Epidermal melanocyte (primary cell): ENCODE results near the gene PDZD2.
A peak's percentile ranks its signal among the peaks of the same experiment; 100 is the strongest.
"Not testable (repeated sequence)": the region's sequence is repeated elsewhere in the genome, so short reads cannot be mapped to it uniquely, and the experiment has no call there.

ENCODE experiments used
- DNase-seq: peaks from one replicate; pipeline ENCODE4 v3.0.0; 2011; ENCODE audit warnings: low spot score; ENCODE audit not compliant: insufficient read length

PDZD2 gene

GRCh38 chr5:31767335-31768031 is 128.6 kb downstream of the PDZD2 start:
- DNase-seq = no peak

GRCh38 chr5:31768046-31768445 is 129.1 kb downstream of the PDZD2 start:
- DNase-seq = no peak

- no peak for DNase-seq
Observed at GRCh38 chr5:31768784-31769183, 129.9 kb downstream of the PDZD2 start.

GRCh38 chr5:31769530-31769929 is 130.6 kb downstream of the PDZD2 start:
- no peak for DNase-seq

- DNase-seq = no peak
Observed at GRCh38 chr5:31770132-31770720, 131.3 kb downstream of the PDZD2 start.

GRCh38 chr5:31770998-31771397 is 132.1 kb downstream of the PDZD2 start:
- DNase-seq = no peak

- DNase-seq = no peak
Observed at GRCh38 chr5:31771500-31771899, 132.6 kb downstream of the PDZD2 start.

GRCh38 chr5:31776294-31776693 is 137.4 kb downstream of the PDZD2 start:
- DNase-seq = not testable (repeated sequence)

GRCh38 chr5:31776976-31777651 is 138.2 kb downstream of the PDZD2 start:
- DNase-seq = no peak

- DNase-seq = no peak
Observed at GRCh38 chr5:31781772-31782171, 142.8 kb downstream of the PDZD2 start.

GRCh38 chr5:31783086-31783645 is 144.2 kb downstream of the PDZD2 start:
- no peak for DNase-seq

- DNase-seq = no peak
Observed at GRCh38 chr5:31783731-31784130, 144.8 kb downstream of the PDZD2 start.

GRCh38 chr5:31786090-31786631 is 147.2 kb downstream of the PDZD2 start:
- no peak for DNase-seq

GRCh38 chr5:31794009-31794408 is 155.1 kb downstream of the PDZD2 start:
- no peak for DNase-seq

GRCh38 chr5:31798168-31798567 is 159.2 kb downstream of the PDZD2 start:
- DNase-seq = no peak

GRCh38 chr5:31800351-31800750 is 161.4 kb downstream of the PDZD2 start:
- no peak for DNase-seq

GRCh38 chr5:31805785-31806400 is 167.0 kb downstream of the PDZD2 start:
- DNase-seq = no peak

GRCh38 chr5:31806561-31806960 is 167.6 kb downstream of the PDZD2 start:
- no peak for DNase-seq

GRCh38 chr5:31807789-31808540 is 169.0 kb downstream of the PDZD2 start:
- DNase-seq = no peak

GRCh38 chr5:31809050-31809870 is 170.3 kb downstream of the PDZD2 start:
- DNase-seq = peak; percentile 42
